Lung microvascular endothelial cell (primary cell): ENCODE measurements around the gene MYH10. TPM values are rescaled to one million over a fixed set of nuclear protein-coding genes. Genes with fewer than 3 reads are reported as not detected.
A peak's percentile ranks its signal among the peaks of the same experiment; 100 is the strongest.

ENCODE experiments used
- DNase-seq, 2 donors: peaks; one replicate each; pipeline versions ENCODE4 v3.0.0 to v3.0.0-alpha.2; 2010; ENCODE audit warnings: low read depth in 2 of 2
- total RNA-seq: library from RNA; depleted of rRNA; stranded (reverse); fragments of >200 nt; gene quantifications from 2 replicates; pipeline ENCODE4 v1.2.1, GENCODE V29; 2014

The MYH10 gene
- total RNA-seq, 1 donor from 2014 or later, result 287 TPM

DNA sequence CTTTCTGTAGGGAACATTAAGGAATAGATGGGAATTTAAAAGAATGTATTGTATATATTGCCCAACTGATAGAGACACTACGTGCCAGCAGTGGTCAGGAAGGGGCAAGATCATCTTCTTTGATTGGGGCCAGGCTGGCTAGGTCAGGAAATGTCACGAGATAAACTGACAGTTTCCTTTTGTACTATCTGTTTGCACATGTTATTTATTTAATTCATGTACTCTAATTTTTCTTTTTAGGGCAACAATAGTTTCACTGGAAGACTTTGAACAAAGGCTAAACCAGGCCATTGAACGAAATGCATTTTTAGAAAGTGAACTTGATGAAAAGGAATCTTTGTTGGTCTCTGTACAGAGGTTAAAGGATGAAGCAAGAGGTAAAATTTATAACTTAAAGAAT, 182.2 kb downstream of the MYH10 start:
- DNase-seq, result peak in 1 of 2 donors; percentile 57

DNA sequence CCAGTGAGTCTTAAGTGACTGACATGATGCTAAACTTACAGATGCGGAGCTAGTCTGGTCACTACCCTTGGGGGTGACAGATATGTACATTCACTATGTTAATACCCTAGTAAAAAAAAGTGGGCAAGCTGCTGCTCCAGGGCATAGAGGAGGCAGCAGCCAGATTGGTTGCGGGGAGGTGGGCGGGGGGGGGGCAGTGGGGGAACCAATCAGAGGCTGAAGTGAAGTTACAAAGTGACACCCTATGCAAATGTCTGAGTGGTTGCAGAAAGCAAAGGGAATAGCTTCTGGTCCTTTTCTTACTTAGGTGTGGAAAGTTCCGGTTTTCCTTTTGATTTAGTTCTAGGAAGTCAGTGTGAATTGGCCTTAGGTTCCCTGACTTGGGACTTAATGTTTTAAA, 182.7 kb downstream of the MYH10 start:
- DNase-seq, result peak; percentile 10 to 37

DNA sequence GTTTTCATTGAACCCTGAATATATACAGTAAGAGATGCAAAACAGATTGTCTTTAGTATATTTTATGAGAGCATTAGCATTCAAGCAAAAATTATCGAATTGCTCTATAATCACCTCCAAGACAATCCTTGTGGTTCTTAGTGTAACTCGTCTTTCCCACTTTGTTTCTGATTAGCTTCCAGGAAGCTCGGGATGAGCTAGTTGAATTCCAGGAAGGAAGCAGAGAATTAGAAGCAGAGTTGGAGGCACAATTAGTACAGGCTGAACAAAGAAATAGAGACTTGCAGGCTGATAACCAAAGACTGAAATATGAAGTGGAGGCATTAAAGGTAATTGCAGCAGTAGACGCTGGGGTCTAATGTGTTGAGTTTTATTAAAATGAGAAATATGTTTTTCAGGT, 185.0 kb downstream of the MYH10 start:
- DNase-seq, result peak; percentile 39 to 65

DNA sequence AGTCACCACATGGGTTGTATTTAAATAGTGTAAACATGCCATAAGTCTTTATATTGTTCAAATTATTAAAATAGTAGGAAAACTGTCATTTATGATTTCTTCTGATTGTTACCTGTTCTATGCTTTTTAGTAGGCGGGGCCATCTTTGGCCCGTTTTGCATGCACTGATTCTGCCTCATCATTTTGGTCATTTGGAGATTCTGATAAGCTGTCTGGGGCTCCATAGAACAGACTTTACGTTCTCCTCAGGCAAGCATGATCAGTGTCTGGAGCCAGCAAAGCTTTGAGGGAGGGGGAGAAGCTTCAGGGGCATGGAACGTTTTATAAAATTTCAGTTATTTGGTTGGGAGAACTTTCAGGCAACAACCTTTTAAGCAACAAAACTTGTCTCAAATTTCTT, 186.0 kb downstream of the MYH10 start:
- DNase-seq, result no peak

DNA sequence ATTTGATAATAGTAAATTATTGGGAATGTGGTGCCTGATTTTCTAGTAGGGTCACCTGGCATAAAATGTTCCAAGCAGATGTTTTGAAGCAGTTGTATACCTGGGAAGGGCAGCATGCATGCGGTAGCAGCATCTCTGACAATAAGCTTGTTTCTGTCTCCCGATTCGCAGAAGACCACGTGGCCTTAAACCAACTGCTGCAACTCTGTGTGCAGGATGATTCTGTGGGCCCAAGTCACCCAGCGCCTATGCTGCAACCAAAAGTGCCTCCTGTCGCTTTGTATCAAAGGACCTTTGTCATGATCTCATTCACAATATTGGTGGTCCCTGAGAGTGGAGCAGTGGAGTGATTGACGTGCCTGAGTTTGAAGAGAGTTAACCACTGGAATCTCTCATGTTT, 186.8 kb downstream of the MYH10 start:
- no peak for DNase-seq

DNA sequence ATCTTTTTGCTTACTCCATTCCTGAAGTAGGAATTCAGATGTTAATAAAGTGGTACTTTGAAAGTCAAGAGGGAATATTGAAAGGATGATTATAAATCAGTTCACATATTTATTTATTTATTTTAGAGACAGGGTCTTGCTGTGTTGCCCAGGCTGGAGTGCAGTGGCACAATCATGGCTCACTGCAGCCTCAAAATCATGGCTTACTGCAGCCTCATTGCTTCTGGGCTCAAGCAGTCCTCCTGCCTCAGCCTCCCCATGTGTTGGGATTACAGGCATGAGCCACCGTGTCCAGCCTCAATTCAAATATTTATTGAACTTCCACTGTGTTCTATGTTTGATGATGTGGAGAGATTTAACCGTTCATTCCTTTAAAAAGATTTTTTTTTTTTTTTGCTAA, 188.2 kb downstream of the MYH10 start:
- no peak for DNase-seq

DNA sequence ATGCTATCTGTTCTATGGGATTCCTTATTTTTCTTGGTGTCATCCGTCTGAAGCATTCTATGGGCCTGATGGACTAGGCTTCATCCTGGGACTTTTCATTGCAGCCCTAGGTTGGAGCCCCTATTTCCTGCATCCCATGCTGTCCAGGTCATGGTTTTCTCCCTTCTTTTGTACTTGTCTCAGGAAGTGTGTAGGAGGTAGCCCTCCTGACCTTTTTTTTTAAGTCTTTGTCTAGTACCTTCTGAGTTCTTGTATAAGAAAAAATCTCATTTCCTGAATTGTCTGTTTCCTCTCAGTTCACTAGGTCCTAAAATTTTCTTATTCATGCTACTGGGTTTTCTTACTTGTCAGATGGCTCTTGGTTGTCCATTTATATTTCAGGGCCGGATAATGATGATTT, 188.8 kb downstream of the MYH10 start:
- DNase-seq, result peak in 1 of 2 donors; percentile 47

DNA sequence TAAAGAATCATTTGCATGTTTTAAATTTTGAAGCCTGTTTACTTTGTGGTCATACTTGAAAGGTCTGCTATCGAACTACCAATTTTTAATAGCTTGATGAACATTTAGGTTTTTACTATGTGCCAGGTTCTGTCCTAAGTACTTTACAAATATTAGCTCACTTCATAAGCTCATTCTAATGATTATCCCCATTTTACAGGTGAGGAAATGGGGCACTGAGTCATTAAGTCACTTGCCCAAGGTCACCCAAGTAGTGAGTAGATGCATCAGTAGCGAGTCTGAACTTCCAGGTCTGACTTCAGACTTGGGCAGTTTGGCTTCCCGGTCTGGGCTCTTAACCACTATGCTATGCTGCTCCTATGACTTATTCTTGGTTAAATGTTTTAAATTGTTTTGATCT, 190.8 kb downstream of the MYH10 start:
- DNase-seq, result no peak

DNA sequence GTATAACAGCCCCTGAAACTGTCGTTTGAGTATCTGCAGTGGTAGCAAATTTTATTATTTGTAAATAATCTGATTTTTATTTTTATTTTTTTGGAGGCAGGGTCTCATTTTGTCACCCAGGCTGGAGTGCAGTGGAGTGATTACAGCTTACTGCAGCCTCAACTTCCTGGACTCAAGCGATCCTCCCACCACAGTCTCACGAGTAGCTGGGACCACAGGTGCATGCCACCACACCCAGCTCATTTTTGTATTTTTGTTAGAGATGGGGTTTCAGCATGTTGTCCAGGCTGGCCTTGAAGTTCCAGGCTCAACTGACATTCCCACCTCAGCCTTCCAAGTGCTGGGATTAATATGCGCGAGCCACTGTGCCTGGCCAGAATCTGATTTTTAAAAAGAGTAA, 192.1 kb downstream of the MYH10 start:
- no peak for DNase-seq

DNA sequence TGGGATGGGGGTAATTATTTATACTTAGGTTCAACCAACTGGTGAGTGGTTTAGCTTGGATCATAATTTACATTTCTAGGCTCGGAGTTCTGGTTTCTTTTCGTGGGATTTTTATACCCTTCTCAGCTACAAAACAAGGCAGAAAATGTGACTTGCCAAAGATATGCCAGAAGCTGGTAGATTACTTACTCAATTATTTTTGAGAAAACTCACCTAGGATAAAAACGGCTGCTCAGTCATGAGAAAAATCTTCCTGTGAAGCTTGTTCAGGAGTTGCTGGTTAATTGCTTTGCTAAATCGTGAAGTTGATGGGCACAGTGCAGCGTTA, 193.7 kb downstream of the MYH10 start:
- DNase-seq, result peak in 1 of 2 donors; percentile 24

DNA sequence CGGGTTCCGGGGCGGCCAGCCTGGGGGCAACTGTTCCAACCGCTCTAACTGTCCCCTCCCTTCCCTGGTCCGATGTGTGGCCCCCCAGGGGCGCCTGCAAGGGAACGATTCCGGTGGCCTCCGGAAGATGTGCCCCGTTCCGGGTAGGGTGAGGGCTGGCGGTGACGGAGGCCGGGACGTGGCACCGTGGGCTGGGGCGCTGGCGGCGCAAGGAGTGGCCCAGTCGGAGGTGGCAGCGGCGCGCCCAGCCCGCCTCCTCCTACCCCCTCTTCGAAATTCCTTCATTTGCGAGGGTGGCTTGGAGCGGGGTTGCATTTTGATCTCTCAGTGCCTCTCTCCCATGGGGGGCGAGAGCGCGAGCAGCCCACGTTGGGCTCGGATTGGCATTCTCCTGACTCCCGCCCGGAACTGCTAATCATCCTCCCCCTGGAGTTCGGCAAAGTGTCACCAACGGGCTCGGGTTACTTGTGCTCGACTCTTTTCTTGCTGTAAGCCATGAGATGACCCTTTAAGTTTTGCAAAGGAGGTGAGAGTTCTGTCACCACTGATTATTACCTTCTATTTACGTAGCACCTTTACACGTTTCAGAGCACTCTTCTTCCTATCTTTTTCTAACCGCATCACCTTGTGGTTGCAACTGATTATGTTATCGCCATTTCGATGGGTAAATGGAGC, 194.2 kb downstream of the MYH10 start:
- peak; percentile 56 to 61 for DNase-seq

DNA sequence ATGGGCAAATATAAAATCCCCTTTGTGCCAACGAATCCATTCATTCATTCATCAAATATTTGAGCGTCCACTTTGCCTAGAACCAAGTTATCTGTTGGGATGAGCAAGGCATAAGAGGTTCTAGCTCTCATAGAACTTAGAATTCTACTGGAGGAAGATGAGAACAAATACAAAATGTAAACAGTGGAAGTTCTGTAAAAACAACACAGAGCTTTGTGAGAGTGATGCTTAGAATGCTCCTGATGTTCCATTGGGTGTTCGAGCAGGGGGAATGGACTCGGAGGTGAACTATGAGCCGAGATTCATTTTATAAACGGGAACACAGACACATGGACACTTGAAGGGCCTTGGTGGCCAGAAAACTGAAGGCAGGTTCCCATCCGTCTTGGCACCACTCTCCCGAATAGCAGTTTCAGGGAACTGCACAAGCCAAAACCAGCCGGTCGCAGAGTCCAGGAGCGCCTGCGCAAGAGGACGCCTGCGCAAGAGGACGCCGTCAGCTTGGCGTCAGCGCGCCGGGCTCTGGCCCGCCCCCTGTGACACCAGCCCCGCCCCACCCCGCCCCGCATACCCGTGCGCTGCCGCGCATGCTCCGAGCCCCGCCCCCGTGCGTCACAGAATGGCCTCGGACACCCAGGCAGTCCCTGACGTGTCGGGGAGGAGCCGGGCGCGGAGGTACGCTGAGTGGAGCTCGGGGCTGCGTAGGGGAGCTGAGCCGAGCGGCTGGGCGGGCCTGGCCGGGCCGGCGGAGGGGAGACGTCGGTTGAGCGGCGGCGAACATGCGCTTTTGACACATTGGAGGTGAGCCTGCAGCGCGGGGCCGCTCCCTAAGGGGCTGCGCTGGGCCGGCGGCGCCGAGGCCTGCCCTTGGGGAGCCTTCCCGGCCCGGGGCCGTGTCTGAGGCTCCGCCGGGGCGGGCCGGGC, 195.0 kb downstream of the MYH10 start, which contains the start of gene NDEL1:
Gene NDEL1, plus strand, starts transcription at position 640 of the 924 bp plus-strand sequence. CDS start 8,388 bp downstream, outside the sequence.
- peak; percentile 98 to 99 for DNase-seq

DNA sequence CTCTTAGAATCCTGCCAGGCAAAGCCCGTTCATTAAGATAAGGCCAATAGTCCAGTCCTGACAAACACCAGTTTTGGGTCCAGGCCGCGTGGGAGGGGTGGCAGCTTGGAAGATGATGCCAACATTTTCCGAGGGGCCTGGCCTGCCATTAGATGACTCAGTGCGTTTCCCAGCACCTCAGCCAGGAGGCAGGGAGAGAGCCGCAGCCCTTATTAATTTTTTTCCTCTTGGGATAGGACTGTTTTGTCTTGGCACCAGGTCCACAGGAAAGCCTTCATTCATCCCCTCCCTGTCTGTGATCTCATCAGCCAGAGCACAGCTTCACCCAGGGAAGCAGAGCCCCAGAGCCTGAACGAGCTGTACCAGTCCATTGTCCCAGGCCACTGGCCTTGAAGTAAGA, 199.6 kb downstream of the MYH10 start:
- DNase-seq, result peak; percentile 64 to 65

DNA sequence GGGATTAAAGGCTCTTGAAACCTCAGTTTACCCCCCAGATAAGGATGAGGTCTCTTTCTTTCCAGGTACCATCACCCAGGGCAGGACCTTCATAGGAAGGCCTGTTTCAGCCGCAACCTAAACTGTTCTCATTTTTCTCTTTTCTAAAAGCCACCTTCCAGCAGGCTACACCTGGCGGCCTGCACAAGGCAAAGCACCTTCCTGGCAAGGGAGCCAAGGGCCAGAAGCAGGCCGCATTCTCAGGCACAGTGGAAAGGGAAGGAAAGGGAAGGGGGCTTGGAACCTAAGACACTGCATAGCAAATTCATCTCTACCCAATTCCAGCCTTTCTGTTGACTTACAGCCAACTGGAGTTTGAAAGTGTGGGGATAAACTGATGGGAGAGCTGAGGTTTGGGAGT, 203.7 kb downstream of the MYH10 start:
- DNase-seq, result no peak

DNA sequence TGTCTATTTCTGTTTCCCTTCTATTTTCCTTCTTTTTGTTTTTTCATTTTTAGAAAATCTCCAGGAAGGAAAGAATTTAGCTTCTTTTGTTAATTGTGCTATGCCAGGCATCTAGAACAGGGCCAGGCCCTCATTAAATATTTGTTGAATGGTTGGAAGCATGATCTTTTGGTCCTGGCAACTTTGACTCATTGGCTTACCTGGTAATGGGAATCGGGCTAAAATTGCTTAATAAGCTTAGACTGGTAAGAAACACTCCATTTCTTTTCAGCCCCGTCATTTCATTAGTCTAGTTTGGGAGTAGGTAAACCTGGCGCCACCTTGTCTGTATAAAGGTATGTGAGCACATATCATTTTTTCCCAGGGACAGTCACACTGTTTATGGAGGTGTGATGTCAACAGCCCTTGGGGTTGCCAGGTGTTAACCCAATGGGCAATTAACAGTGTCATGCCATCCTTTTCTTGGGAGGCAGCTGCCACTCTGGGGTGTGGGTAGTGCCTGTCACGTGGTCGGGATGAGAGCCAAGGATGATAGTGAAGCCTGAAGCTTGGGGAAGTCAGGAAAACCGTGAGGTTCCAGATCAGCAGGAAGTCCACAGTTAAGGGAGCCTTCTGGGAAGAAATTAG, 204.3 kb downstream of the MYH10 start:
- no peak for DNase-seq

Other genes starting within 250 kb of the MYH10 start
- 3,049 and 3,358 TPM in 2 replicates for gene RPL26, start 247.5 kb downstream of the MYH10 start, total RNA-seq
- gene RNF222, start 232.9 kb downstream of the MYH10 start, total RNA-seq, result under 0.01 TPM in 1 of 2 replicates, not detected in the other
- gene NDEL1, start 194.8 kb downstream of the MYH10 start, total RNA-seq, result 24.2 and 42.9 TPM in 2 replicates
- gene CCDC42, start 114.1 kb upstream of the MYH10 start, total RNA-seq, result not detected in 2 replicates
- gene SPDYE4, start 127.8 kb upstream of the MYH10 start, total RNA-seq, result not detected in 2 replicates
- gene MFSD6L, start 168.6 kb upstream of the MYH10 start, total RNA-seq, result not detected in 2 replicates
- not detected in 2 replicates for gene PIK3R6, start 236.9 kb upstream of the MYH10 start, total RNA-seq